Esophagus muscularis mucosa (tissue), 4 donors: ENCODE data around the gene ABCC8. TPM values are rescaled to one million over a fixed set of nuclear protein-coding genes. Genes with fewer than 3 reads are reported as not detected.

ENCODE experiments used
- DNase-seq: peaks from one replicate; pipeline ENCODE4 v3.0.0-alpha.2; 2017; ENCODE audit errors: extremely low spot score
- H3K27ac ChIP-seq, 4 donors: fragments of 200-600 bp; sonication (generic); replicated peaks in 1 of 4; 1 replicate in 3 of 4; 2 replicates in 1 of 4; pipeline ENCODE4 v1.5.1; 2016 to 2019; ENCODE audit warnings: mild to moderate bottlenecking in 1 of 4
- H3K27me3 ChIP-seq, 4 donors: fragments of 200-600 bp; sonication (generic); one replicate each; pipeline versions ENCODE4 v1.5.1 to v1.6.0; 2016 to 2019
- H3K36me3 ChIP-seq, 4 donors: fragments of 200-600 bp; sonication (generic); one replicate each; pipeline ENCODE4 v1.5.1; 2016 to 2019
- H3K4me1 ChIP-seq, 4 donors: fragments of 200-600 bp; sonication (generic); one replicate each; pipeline ENCODE4 v1.5.1; 2016 to 2019
- H3K4me3 ChIP-seq, 4 donors: fragments of 200-600 bp; sonication (generic); 1 replicate in 2 of 4; 2 replicates in 2 of 4; pipeline ENCODE4 v1.5.1; 2016 to 2019; ENCODE audit warnings: mild to moderate bottlenecking in 4 of 4, moderate library complexity in 1 of 4
- H3K9me3 ChIP-seq, 4 donors: fragments of 200-600 bp; sonication (generic); 1 replicate in 3 of 4; 2 replicates in 1 of 4; pipeline ENCODE4 v1.5.1; 2016 to 2019
- CTCF ChIP-seq, 3 experiments: fragments of 200-600 bp in 2 of 3; fragments of 450-650 bp in 1 of 3; sonication (generic) in 2 of 3; IDR thresholded peaks; one replicate each; pipeline ENCODE4 v1.5.1; 2017 to 2019; ENCODE audit warnings: antibody characterized with exemption in 3 of 3, mild to moderate bottlenecking in 2 of 3, moderate library complexity in 1 of 3
- EP300 ChIP-seq: sonication (generic); formaldehyde crosslinking; IDR thresholded peaks from one replicate; pipeline ENCODE4 v1.6.1; 2017; ENCODE audit warnings: antibody characterized with exemption
- POLR2A ChIP-seq: fragments of 450-650 bp; IDR thresholded peaks from one replicate; pipeline ENCODE4 v1.6.1; 2017; ENCODE audit warnings: antibody characterized with exemption, moderate library complexity, mild to moderate bottlenecking, low read depth
- POLR2AphosphoS5 ChIP-seq, 2 donors: sonication (generic); formaldehyde crosslinking; IDR thresholded peaks; one replicate each; pipeline ENCODE4 v1.6.1; 2017; ENCODE audit warnings: antibody characterized with exemption in 2 of 2
- WGBS: methylation state at CpG from one replicate; pipeline ENCODE4 v1.1.5; 2018; 5-methylcytosine and 5-hydroxymethylcytosine counted together
- intact Hi-C: fragments of 100-400 bp; cut with DNase I; formaldehyde crosslinking; loops from one replicate; pipeline ENCODE4 v1.15.1; 2023
- total RNA-seq, 4 donors: library from RNA; depleted of rRNA; stranded (reverse); fragments of >200 nt; gene quantifications; one replicate each; pipeline versions ENCODE4 v1.1.0 to v1.2.1, GENCODE V29; 2016

The ABCC8 gene
- total RNA-seq, 4 donors from 2014 or later = 0.63 to 2.5 (median 1.7) TPM

GRCh38 chr11:17458268-17458667, 18.4 kb downstream of the ABCC8 start:
- WGBS = 54% methylated on average over 8 of the region's 8 CpGs
- H3K4me3 ChIP-seq = no peak overlapping the region
- TF ChIP-seq POLR2AphosphoS5 (IDR thresholded peaks at IDR 0.05) = no peak
- no peak for TF ChIP-seq EP300
- TF ChIP-seq POLR2A = no peak
- TF ChIP-seq CTCF (IDR thresholded peaks at IDR 0.05) = no peak
- DNase-seq = no peak
- no peaks in the 10 kb centered on the region for H3K36me3 ChIP-seq
- H3K27me3 ChIP-seq = peaks cover 0 to 33% (median 0%) of the 10 kb centered on the region in 4 donors
- no peaks in the 10 kb centered on the region for H3K9me3 ChIP-seq
- intact Hi-C loops = no loop called here
- no peaks in the 10 kb centered on the region for H3K4me1 ChIP-seq
- no peak overlapping the region for H3K27ac ChIP-seq

- H3K27me3 ChIP-seq = peaks cover 0 to 28% (median 0%) of the 10 kb centered on the region in 4 donors
- H3K9me3 ChIP-seq = no peaks in the 10 kb centered on the region
- TF ChIP-seq POLR2AphosphoS5 (IDR thresholded peaks at IDR 0.05) = no peak
- TF ChIP-seq EP300 = no peak
- TF ChIP-seq CTCF (IDR thresholded peaks at IDR 0.05) = no peak
- no peak for TF ChIP-seq POLR2A
- no peaks in the 10 kb centered on the region for H3K36me3 ChIP-seq
- intact Hi-C loops = no loop called here
- no peak overlapping the region for H3K27ac ChIP-seq
- H3K4me3 ChIP-seq = no peak overlapping the region
- no peaks in the 10 kb centered on the region for H3K4me1 ChIP-seq
- 54% methylated on average over 8 of the region's 8 CpGs for WGBS
- DNase-seq = no peak
These were observed 19.1 kb downstream of the ABCC8 start for GRCh38 chr11:17457396-17458173.

- DNase-seq = no peak
- H3K27ac ChIP-seq = no peak overlapping the region
- H3K9me3 ChIP-seq = no peaks in the 10 kb centered on the region
- TF ChIP-seq POLR2A (no peak), EP300 (no peak), POLR2AphosphoS5 (IDR thresholded peaks at IDR 0.05) (no peak), CTCF (IDR thresholded peaks at IDR 0.05) (no peak)
- H3K27me3 ChIP-seq = peaks cover 0 to 25% (median 0%) of the 10 kb centered on the region in 4 donors
- WGBS = 77% methylated on average over 2 of the region's 2 CpGs
- no peak overlapping the region for H3K4me3 ChIP-seq
- no peaks in the 10 kb centered on the region for H3K4me1 ChIP-seq
- intact Hi-C loops = no loop called here
- H3K36me3 ChIP-seq = no peaks in the 10 kb centered on the region
These were observed 24.0 kb downstream of the ABCC8 start for GRCh38 chr11:17452668-17453067.

- no peaks in the 10 kb centered on the region for H3K9me3 ChIP-seq
- peaks cover 0 to 12% (median 0%) of the 10 kb centered on the region in 4 donors for H3K27me3 ChIP-seq
- 80% methylated on average over 7 of the region's 8 CpGs for WGBS
- TF ChIP-seq POLR2AphosphoS5 (IDR thresholded peaks at IDR 0.05) = no peak
- no peak for TF ChIP-seq POLR2A
- no peak for TF ChIP-seq CTCF (IDR thresholded peaks at IDR 0.05)
- TF ChIP-seq EP300 = no peak
- H3K4me1 ChIP-seq = no peaks in the 10 kb centered on the region
- H3K36me3 ChIP-seq = no peaks in the 10 kb centered on the region
- H3K4me3 ChIP-seq = no peak overlapping the region
- intact Hi-C loops = no loop called here
- DNase-seq = no peak
- no peak overlapping the region for H3K27ac ChIP-seq
These were observed 27.5 kb downstream of the ABCC8 start for GRCh38 chr11:17449158-17449557.

- intact Hi-C loops = no loop called here
- Histone ChIP-seq H3K36me3 (no peaks in the 10 kb centered on the region), H3K4me1 (no peaks in the 10 kb centered on the region), H3K9me3 (no peaks in the 10 kb centered on the region), H3K4me3 (no peak overlapping the region), H3K27me3 (peaks cover 0 to 19% (median 0%) of the 10 kb centered on the region in 4 donors), H3K27ac (no peak overlapping the region)
- TF ChIP-seq POLR2A (no peak), POLR2AphosphoS5 (IDR thresholded peaks at IDR 0.05) (no peak), CTCF (IDR thresholded peaks at IDR 0.05) (no peak), EP300 (no peak)
- 87% methylated on average over 2 of the region's 2 CpGs for WGBS
- no peak for DNase-seq
These were observed 30.2 kb downstream of the ABCC8 start for GRCh38 chr11:17446482-17446881.
